Gastroesophageal sphincter (tissue), 4 donors: ENCODE measurements around the gene FAM43B. TPM values are rescaled to one million over a fixed set of nuclear protein-coding genes. Genes with fewer than 3 reads are reported as not detected.
A peak's percentile ranks its signal among the peaks of the same experiment; 100 is the strongest.

Experiments
- ATAC-seq: fragments of 150-250 bp; one replicate; pipeline ENCODE4 v1.9.1; 2016; ENCODE audit warnings: mild to moderate bottlenecking, moderate library complexity
- H3K27ac ChIP-seq, 4 donors: fragments of 200-600 bp; sonication (generic) in 3 of 4; 1 replicate in 3 of 4; 2 replicates in 1 of 4; pipeline ENCODE4 v1.5.1; 2016 to 2019
- H3K27me3 ChIP-seq: fragments of 200-600 bp; sonication (generic); one replicate; pipeline ENCODE4 v1.5.1; 2019
- H3K36me3 ChIP-seq, 2 donors: fragments of 200-600 bp; sonication (generic); one replicate each; pipeline ENCODE4 v1.5.1; 2019; ENCODE audit warnings: control low read depth in 1 of 2
- H3K4me1 ChIP-seq, 3 donors: fragments of 200-600 bp; sonication (generic); 1 replicate in 2 of 3; 2 replicates in 1 of 3; pipeline ENCODE4 v1.5.1; 2016 to 2019; ENCODE audit warnings: control low read depth in 2 of 3
- H3K4me3 ChIP-seq, 2 donors: fragments of 200-600 bp; sonication (generic); one replicate each; pipeline ENCODE4 v1.5.1; 2019; ENCODE audit warnings: mild to moderate bottlenecking in 1 of 2, moderate library complexity in 1 of 2
- H3K9me3 ChIP-seq, 3 donors: fragments of 200-600 bp; sonication (generic); one replicate each; pipeline ENCODE4 v1.5.1; 2017 to 2019; ENCODE audit warnings: control low read depth in 2 of 3
- EP300 ChIP-seq: sonication (generic); formaldehyde crosslinking; IDR thresholded peaks from one replicate; pipeline ENCODE4 v1.6.1; 2017; ENCODE audit warnings: antibody characterized with exemption, mild to moderate bottlenecking
- POLR2A ChIP-seq, 2 donors: fragments of 450-650 bp; IDR thresholded peaks; one replicate each; pipeline ENCODE4 v1.6.1; 2017; ENCODE audit warnings: antibody characterized with exemption in 2 of 2, mild to moderate bottlenecking in 2 of 2, moderate library complexity in 1 of 2
- POLR2AphosphoS5 ChIP-seq: sonication (generic); formaldehyde crosslinking; IDR thresholded peaks from one replicate; pipeline ENCODE4 v1.6.1; 2017; ENCODE audit warnings: antibody characterized with exemption
- WGBS, 2 donors: methylation state at CpG; one replicate each; pipeline ENCODE4 v1.1.5; 2018; ENCODE audit warnings: low coverage in 1 of 2; 5-methylcytosine and 5-hydroxymethylcytosine counted together
- total RNA-seq, 4 donors: library from RNA; depleted of rRNA; stranded (reverse); fragments of >200 nt; gene quantifications; one replicate each; pipeline ENCODE4 v1.1.0, GENCODE V29; 2016
- TF ChIP-seq, protein P1 (sequence below), 4 experiments: fragments of 200-600 bp in 2 of 4; fragments of 450-650 bp in 2 of 4; sonication (generic) in 1 of 4; IDR thresholded peaks; one replicate each; pipeline ENCODE4 v1.5.1; 2017 to 2019; ENCODE audit warnings: antibody characterized with exemption in 4 of 4, mild to moderate bottlenecking in 2 of 4, moderate library complexity in 2 of 4

The FAM43B gene
- total RNA-seq, 4 donors from 2014 or later = 0.62 to 1.3 (median 1.1) TPM

DNA sequence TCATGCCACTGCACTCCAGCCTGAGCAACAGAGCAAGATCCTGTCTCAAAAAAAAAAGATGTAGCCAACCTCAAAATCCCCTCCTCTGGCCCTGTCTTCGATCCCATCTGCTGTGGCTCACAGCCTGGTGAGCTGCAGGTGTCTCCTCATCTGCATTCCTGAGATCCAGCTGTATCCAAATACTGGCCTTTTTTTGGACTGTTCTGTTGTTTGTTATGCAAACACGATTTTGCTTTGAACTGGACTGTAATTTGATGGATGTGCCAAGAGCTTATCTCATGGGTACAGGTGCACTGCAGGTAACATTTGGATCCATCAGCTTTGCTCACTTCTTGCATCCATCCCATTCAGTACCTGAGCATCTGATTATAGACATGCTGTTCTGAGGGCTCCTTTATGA lies 14.1 kb upstream of the FAM43B start:
- TF ChIP-seq EP300 = no peak
- no peak for TF ChIP-seq POLR2A (IDR thresholded peaks at IDR 0.05)
- TF ChIP-seq, protein P1, sequence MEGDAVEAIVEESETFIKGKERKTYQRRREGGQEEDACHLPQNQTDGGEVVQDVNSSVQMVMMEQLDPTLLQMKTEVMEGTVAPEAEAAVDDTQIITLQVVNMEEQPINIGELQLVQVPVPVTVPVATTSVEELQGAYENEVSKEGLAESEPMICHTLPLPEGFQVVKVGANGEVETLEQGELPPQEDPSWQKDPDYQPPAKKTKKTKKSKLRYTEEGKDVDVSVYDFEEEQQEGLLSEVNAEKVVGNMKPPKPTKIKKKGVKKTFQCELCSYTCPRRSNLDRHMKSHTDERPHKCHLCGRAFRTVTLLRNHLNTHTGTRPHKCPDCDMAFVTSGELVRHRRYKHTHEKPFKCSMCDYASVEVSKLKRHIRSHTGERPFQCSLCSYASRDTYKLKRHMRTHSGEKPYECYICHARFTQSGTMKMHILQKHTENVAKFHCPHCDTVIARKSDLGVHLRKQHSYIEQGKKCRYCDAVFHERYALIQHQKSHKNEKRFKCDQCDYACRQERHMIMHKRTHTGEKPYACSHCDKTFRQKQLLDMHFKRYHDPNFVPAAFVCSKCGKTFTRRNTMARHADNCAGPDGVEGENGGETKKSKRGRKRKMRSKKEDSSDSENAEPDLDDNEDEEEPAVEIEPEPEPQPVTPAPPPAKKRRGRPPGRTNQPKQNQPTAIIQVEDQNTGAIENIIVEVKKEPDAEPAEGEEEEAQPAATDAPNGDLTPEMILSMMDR (IDR thresholded peaks at IDR 0.05) = no peak
- TF ChIP-seq POLR2AphosphoS5 = no peak
- no peaks in the 10 kb centered on the region for H3K36me3 ChIP-seq
- ATAC-seq = no peak
- H3K9me3 ChIP-seq = no peaks in the 10 kb centered on the region
- 21 to 41% methylated on average over 2 of the region's 2 CpGs for WGBS, 2 donors
- H3K27ac ChIP-seq = no peak overlapping the region
- no peaks in the 10 kb centered on the region for H3K4me1 ChIP-seq
- H3K27me3 ChIP-seq = peaks cover 51% of the 10 kb centered on the region
- no peak overlapping the region for H3K4me3 ChIP-seq

DNA sequence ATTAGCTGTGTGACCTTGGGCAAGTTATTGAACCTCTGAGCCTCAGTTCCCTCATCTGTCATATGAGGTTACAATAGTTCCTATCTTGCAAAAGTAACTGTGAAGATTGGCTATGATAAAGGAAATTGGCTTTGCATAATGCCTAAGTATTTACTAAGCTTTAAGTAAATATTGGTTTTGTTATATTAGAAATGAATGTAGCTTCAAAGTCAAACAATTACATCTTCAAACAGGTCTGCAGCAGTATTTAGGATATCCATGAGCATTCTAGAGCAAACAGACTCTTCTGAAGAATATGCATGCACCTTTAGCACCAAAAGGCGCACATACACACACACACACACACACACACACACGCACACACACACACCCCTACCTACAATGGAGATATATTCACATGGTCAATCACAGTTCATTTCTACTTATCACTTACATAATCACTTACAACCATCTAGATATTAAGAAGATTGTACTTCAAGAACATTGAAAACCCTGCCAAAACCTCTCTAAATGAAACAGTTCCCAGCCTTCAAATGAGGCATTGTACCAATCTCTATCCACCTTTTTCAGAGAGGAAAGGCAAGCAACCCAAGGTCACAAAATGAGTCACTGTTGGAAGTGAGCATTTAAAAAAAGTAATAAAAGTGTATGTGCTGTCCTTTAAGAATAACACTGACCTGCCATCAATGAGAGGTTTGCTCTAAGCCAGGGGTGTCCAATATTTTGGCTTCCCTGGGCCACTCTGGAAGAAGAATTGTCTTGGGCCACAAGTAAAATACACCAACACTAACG lies 13.4 kb upstream of the FAM43B start:
- peaks cover 52% of the 10 kb centered on the region for H3K27me3 ChIP-seq
- no peak for TF ChIP-seq POLR2AphosphoS5
- no peak for TF ChIP-seq POLR2A (IDR thresholded peaks at IDR 0.05)
- no peak for TF ChIP-seq EP300
- TF ChIP-seq, protein P1 (IDR thresholded peaks at IDR 0.05) = no peak
- 65 to 79% methylated on average over 2 to 3 of the region's 3 CpGs for WGBS, 2 donors
- no peaks in the 10 kb centered on the region for H3K9me3 ChIP-seq
- H3K36me3 ChIP-seq = no peaks in the 10 kb centered on the region
- no peak for ATAC-seq
- no peak overlapping the region for H3K27ac ChIP-seq
- H3K4me3 ChIP-seq = no peak overlapping the region
- H3K4me1 ChIP-seq = no peaks in the 10 kb centered on the region

DNA sequence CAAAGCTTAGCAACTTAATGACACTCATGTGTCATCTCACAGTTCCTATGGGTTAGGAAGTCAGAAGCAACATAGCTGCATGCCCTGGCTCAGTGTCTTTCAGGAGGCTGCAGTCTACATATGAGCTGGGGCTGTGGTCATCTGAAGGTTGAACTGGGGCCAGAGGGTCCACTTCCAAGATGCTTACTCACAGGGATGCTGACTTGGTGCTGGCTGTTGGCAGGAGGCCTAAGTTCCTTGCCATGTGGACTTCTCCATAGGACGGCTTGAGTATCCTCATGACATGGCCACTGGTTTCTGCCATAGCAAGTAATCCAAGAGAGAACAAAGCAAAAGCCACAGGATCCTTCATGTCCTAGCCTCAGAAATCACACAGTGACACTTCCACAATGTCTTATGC lies 12.1 kb upstream of the FAM43B start:
- Histone ChIP-seq H3K36me3 (no peaks in the 10 kb centered on the region), H3K9me3 (no peaks in the 10 kb centered on the region), H3K4me1 (no peaks in the 10 kb centered on the region), H3K4me3 (no peak overlapping the region), H3K27me3 (peaks cover 63% of the 10 kb centered on the region), H3K27ac (no peak overlapping the region)
- TF ChIP-seq, protein P1 (IDR thresholded peaks at IDR 0.05) = no peak
- TF ChIP-seq EP300 (no peak), POLR2AphosphoS5 (no peak), POLR2A (IDR thresholded peaks at IDR 0.05) (no peak)
- WGBS, 2 donors = no CpG with 5 or more reads among the region's 1 CpG
- ATAC-seq = no peak

DNA sequence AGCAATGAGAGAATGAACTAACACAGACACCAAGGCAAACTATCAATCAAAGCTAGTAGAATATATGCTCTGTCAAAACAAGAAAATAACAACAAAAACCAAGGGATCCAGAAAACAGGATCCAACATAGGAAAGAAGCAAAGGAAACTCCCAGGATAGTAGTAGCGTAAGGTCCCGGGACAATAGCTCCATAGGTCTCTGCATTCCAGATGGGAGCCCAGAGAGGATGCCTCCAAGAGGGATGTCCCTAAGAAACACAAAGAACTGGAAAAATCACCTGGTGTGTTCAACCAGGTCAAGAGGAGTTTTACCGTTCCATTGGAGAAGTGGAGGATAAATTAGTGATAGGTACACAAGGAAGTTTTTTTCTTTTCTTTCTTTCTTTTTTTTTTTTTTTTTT lies 5.7 kb upstream of the FAM43B start:
- TF ChIP-seq, protein P1 (IDR thresholded peaks at IDR 0.05) = no peak
- no peak for TF ChIP-seq EP300
- TF ChIP-seq POLR2AphosphoS5 = no peak
- TF ChIP-seq POLR2A (IDR thresholded peaks at IDR 0.05) = no peak
- H3K9me3 ChIP-seq = no peaks in the 10 kb centered on the region
- no peak overlapping the region for H3K27ac ChIP-seq
- ATAC-seq = no peak
- H3K36me3 ChIP-seq = no peaks in the 10 kb centered on the region
- WGBS, 2 donors = 74 to 89% methylated on average over 3 of the region's 3 CpGs
- no peak overlapping the region for H3K4me3 ChIP-seq
- peaks cover 75% of the 10 kb centered on the region for H3K27me3 ChIP-seq
- H3K4me1 ChIP-seq = peaks cover 0 to 2% (median 0%) of the 10 kb centered on the region in 3 donors

DNA sequence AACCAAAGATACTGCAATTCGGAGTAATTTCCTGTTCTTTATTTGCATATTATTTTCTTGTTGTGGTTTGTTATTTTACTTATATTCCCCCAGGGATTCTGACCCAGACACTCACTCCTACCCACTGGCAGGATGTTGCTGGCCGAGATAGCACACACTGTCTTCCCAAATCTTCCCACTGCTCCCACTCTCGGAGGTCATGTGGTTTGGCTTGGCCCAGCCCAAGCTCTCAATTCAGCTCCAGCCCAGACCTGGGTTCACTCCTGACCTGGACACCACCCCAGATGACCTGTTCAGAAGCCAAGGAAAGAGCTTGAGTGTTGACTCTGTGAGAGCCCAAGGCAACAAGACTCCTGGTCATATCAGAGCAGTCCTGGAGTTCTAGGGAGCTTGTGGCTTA lies 1.2 kb upstream of the FAM43B start:
- no peak overlapping the region for H3K4me3 ChIP-seq
- peak overlapping the region in 2 of 4 donors; percentile 59 to 71 for H3K27ac ChIP-seq
- TF ChIP-seq, protein P1 (IDR thresholded peaks at IDR 0.05) = no peak
- H3K9me3 ChIP-seq = no peaks in the 10 kb centered on the region
- WGBS, 2 donors = 21 to 66% methylated on average over 2 of the region's 3 CpGs
- no peak for ATAC-seq
- H3K27me3 ChIP-seq = peaks cover 83% of the 10 kb centered on the region
- H3K36me3 ChIP-seq = no peaks in the 10 kb centered on the region
- peaks cover 0 to 40% (median 10%) of the 10 kb centered on the region in 3 donors for H3K4me1 ChIP-seq
